Caco-2 (cell line): Measurements from ENCODE around the gene EXOC3. TPM values are rescaled to one million over a fixed set of nuclear protein-coding genes. Genes with fewer than 3 reads are reported as not detected.

ENCODE experiments used
- BruUV-seq: library from RNA; stranded (reverse); fragments of 400-500 nt; replicated peaks from 2 replicates; lab custom pipeline; 2021; lab: Mats Ljungman, UMichigan
- CTCF ChIA-PET: fragments of 300-600 bp; sonication (Branson Sonifier 250); formaldehyde crosslinking; loops from one replicate; lab custom pipeline; 2022; ENCODE audit warnings: antibody characterized with exemption; lab: Charles Lee
- POLR2A ChIA-PET: fragments of 300-600 bp; sonication (Branson Sonifier 250); formaldehyde crosslinking; loops from one replicate; lab custom pipeline; 2022; ENCODE audit warnings: antibody characterized with exemption; lab: Charles Lee
- DNase-seq, 2 experiments: peaks; one replicate each; pipeline versions ENCODE4 v3.0.0 to v3.0.0-alpha.2; 2020 to 2022
- H3K27me3 ChIP-seq: replicated peaks from 2 replicates; pipeline ENCODE4 v1.6.0; 2011; ENCODE audit warnings: low read length; ENCODE audit not compliant: control insufficient read depth, insufficient read depth
- H3K36me3 ChIP-seq: 2 replicates; pipeline ENCODE4 v1.5.1; 2011; ENCODE audit warnings: low read length; ENCODE audit not compliant: control insufficient read depth, insufficient read depth
- H3K4me1 ChIP-seq: fragments of 250-450 bp; sonication (Bioruptor Pico); 2 replicates; pipeline ENCODE4 v1.5.1; 2020; ENCODE audit warnings: mild to moderate bottlenecking
- H3K4me3 ChIP-seq: 2 replicates; pipeline ENCODE4 v1.5.1; 2011; ENCODE audit warnings: low read depth, mild to moderate bottlenecking, control low read depth, low read length
- H3K9me3 ChIP-seq: fragments of 250-450 bp; sonication (Bioruptor Pico); 2 replicates; pipeline ENCODE4 v1.5.1; 2020; ENCODE audit warnings: mild to moderate bottlenecking, moderate library complexity
- H3K27ac Mint-ChIP-seq: one replicate; pipeline ENCODE4 v1.8.0; 2022; ENCODE audit warnings: mixed read lengths; ENCODE audit not compliant: unreplicated experiment
- H3K27me3 Mint-ChIP-seq: one replicate; pipeline ENCODE4 v1.8.0; 2022; ENCODE audit warnings: mixed read lengths; ENCODE audit not compliant: insufficient read depth, unreplicated experiment
- H3K36me3 Mint-ChIP-seq: one replicate; pipeline ENCODE4 v1.8.0; 2022; ENCODE audit warnings: mild to moderate bottlenecking, mixed read lengths; ENCODE audit not compliant: insufficient read depth, unreplicated experiment
- H3K4me1 Mint-ChIP-seq: one replicate; pipeline ENCODE4 v1.8.0; 2022; ENCODE audit warnings: low read depth, mixed read lengths; ENCODE audit not compliant: unreplicated experiment
- H3K4me3 Mint-ChIP-seq: one replicate; pipeline ENCODE4 v1.8.0; 2022; ENCODE audit warnings: mild to moderate bottlenecking, moderate library complexity, mixed read lengths; ENCODE audit not compliant: unreplicated experiment
- H3K9me3 Mint-ChIP-seq: one replicate; pipeline ENCODE4 v1.8.0; 2022; ENCODE audit warnings: mixed read lengths; ENCODE audit not compliant: unreplicated experiment
- intact Hi-C: fragments of 100-400 bp; cut with micrococcal nuclease; formaldehyde crosslinking; loops from one replicate; pipeline ENCODE4 v1.10.0; 2022; ENCODE audit not compliant: unreplicated experiment
- total RNA-seq: library from RNA; stranded (reverse); gene quantifications from 2 replicates; pipeline ENCODE4 v1.2.3, GENCODE V29; 2022
- TF ChIP-seq, protein P1 (sequence below), 2 experiments: fragments of 200-600 bp in 1 of 2; IDR thresholded peaks; 1 replicate in 1 of 2; 2 replicates in 1 of 2; pipeline versions ENCODE4 v1.5.1 to v1.8.0; 2011 to 2022; ENCODE audit warnings: antibody characterized with exemption in 1 of 2, control low read depth in 1 of 2, inconsistent platforms in 1 of 2, low read depth in 1 of 2, low read length in 1 of 2, mild to moderate bottlenecking in 1 of 2, moderate library complexity in 1 of 2; ENCODE audit not compliant: insufficient read depth in 1 of 2, severe bottlenecking in 1 of 2, unreplicated experiment in 1 of 2

EXOC3 gene
- total RNA-seq, 1 experiment from 2014 or later: 44.5 TPM

DNA sequence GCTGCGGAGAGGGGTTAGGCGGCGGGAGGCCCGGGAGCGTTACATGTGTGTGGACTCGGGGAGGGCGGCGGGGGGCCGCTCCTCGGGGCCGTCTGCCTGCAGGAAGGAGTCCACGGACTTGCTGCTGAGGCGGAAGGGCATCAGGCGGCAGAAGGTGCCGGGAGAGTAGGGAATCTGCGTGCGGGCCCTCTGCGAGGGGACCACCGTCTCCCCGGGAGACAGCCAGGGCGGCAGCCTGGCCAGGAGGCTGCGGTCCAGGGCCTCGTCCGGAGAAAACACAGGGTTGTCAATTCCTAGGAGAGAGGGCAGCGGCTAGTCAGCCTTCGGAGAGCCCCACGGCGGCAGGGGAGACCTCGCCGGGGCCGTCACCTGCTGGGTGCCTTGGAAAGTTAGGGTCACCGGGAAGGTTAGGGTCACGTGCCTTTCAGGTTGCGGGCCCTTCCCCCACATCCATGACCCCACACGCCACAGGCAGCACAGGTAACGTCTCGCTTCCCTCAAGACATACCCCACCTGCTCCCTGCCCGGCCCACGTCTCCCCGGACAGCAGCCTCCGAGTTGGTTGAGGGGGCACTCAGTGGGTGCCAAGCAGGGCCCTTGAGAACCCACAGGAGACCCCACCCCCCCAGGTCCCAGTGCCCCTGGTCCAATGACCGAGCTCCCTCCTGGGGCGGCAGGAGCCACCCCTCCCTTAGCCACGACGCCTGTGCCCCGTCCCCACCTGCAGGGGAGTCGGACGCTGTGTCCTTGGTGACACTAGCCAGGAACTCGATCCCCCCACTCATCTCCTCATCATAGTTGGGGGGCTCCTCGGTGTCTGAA lies 32.1 kb downstream of the EXOC3 start:
- TF ChIP-seq, protein P1, sequence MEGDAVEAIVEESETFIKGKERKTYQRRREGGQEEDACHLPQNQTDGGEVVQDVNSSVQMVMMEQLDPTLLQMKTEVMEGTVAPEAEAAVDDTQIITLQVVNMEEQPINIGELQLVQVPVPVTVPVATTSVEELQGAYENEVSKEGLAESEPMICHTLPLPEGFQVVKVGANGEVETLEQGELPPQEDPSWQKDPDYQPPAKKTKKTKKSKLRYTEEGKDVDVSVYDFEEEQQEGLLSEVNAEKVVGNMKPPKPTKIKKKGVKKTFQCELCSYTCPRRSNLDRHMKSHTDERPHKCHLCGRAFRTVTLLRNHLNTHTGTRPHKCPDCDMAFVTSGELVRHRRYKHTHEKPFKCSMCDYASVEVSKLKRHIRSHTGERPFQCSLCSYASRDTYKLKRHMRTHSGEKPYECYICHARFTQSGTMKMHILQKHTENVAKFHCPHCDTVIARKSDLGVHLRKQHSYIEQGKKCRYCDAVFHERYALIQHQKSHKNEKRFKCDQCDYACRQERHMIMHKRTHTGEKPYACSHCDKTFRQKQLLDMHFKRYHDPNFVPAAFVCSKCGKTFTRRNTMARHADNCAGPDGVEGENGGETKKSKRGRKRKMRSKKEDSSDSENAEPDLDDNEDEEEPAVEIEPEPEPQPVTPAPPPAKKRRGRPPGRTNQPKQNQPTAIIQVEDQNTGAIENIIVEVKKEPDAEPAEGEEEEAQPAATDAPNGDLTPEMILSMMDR (IDR thresholded peaks at IDR 0.05; ENCODE audit: insufficient read depth in 1 of 2, low read depth in 1 of 2, low read length in 1 of 2, severe bottlenecking in 1 of 2, unreplicated experiment in 1 of 2): no peak
- Histone ChIP-seq H3K4me3 (peak overlapping the region; percentile 88), H3K9me3 (no peaks in the 10 kb centered on the region), H3K4me1 (no peaks in the 10 kb centered on the region), H3K27me3 (no peaks in the 10 kb centered on the region), H3K36me3 (no peaks in the 10 kb centered on the region)
- peak overlapping the region; percentile 85 for H3K4me3 Mint-ChIP-seq
- intact Hi-C loops: no loop called here
- BruUV-seq: no TSS peak
- POLR2A ChIA-PET: no interaction called here
- H3K27ac Mint-ChIP-seq: peak overlapping the region; percentile 42
- H3K27me3 Mint-ChIP-seq: no peaks in the 10 kb centered on the region
- H3K4me1 Mint-ChIP-seq: peaks cover 7% of the 10 kb centered on the region
- H3K36me3 Mint-ChIP-seq: peaks cover 27% of the 10 kb centered on the region
- CTCF ChIA-PET: no interaction called here
- H3K9me3 Mint-ChIP-seq: no peaks in the 10 kb centered on the region
- no peak for DNase-seq

DNA sequence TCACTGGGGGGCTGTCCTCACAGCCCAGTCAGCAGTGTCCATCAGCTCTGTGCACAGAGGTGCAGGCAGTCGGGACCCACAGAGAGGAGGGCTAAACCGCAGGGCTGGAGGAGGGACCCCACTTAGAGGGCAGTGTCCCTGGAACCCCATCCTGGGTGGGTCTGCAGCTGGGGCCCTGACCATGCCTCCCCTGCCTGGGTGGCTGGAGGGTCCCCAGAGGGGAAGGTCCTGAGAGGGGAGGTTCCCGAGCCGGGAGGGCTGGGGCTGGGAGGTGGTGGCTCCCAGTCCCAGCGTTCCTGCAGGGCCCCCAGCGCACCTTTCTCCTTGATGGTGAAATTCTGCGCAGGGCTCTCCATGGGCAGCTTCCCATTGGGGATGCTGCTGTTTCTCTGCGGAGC lies 32.7 kb downstream of the EXOC3 start:
- POLR2A ChIA-PET: no interaction called here
- no TSS peak for BruUV-seq
- Mint-ChIP-seq H3K27ac (peak overlapping the region; percentile 42), H3K4me1 (peaks cover 7% of the 10 kb centered on the region), H3K9me3 (no peaks in the 10 kb centered on the region), H3K27me3 (no peaks in the 10 kb centered on the region), H3K36me3 (peaks cover 24% of the 10 kb centered on the region), H3K4me3 (peak overlapping the region; percentile 59)
- H3K4me1 ChIP-seq: no peaks in the 10 kb centered on the region
- TF ChIP-seq, protein P1 (IDR thresholded peaks at IDR 0.05; ENCODE audit: insufficient read depth in 1 of 2, low read depth in 1 of 2, low read length in 1 of 2, severe bottlenecking in 1 of 2, unreplicated experiment in 1 of 2): no peak
- intact Hi-C loops: no loop called here
- H3K36me3 ChIP-seq: no peaks in the 10 kb centered on the region
- no peaks in the 10 kb centered on the region for H3K9me3 ChIP-seq
- H3K27me3 ChIP-seq: no peaks in the 10 kb centered on the region
- no peak for DNase-seq
- H3K4me3 ChIP-seq: no peak overlapping the region
- CTCF ChIA-PET: no interaction called here

DNA sequence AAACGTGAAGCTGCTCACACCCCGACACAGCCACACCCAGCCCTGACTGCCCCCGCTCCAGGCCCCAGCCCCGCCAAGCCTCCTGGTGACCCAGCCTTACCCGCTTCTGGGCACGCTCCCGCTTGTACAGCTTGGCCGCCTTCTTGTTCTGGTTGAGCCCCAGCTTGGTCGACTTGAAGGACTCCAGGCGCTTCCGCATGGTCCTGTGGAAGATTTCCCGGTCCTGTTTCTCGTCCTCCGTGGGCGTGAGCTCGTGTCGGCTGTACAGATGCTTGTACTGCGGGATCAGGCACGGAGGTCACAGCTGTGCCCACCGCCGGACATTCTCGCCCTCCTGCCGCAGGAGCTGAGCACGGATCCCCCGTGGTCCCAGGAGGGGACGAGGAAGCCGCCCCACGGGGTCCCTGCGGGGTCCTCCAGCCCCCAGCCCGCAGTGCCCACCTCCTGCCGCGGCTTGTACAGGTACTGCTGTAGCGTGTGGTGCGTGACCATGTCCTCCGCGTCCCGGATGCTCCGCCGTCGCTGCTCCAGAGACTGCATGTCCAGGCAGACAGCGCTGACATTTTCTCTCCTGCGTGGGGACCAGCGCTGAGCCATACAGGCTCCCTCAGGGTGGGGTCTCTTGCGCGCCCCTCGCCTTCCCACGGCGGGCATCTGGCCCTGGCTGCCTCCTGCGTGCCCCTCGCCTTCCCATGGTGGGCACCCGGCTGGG lies 33.3 kb downstream of the EXOC3 start:
- H3K36me3 Mint-ChIP-seq: peaks cover 20% of the 10 kb centered on the region
- Histone ChIP-seq H3K36me3 (no peaks in the 10 kb centered on the region), H3K9me3 (no peaks in the 10 kb centered on the region), H3K4me1 (no peaks in the 10 kb centered on the region), H3K27me3 (no peaks in the 10 kb centered on the region), H3K4me3 (no peak overlapping the region)
- H3K27ac Mint-ChIP-seq: no peak overlapping the region
- TF ChIP-seq, protein P1 (IDR thresholded peaks at IDR 0.05; ENCODE audit: insufficient read depth in 1 of 2, low read depth in 1 of 2, low read length in 1 of 2, severe bottlenecking in 1 of 2, unreplicated experiment in 1 of 2): no peak
- H3K9me3 Mint-ChIP-seq: no peaks in the 10 kb centered on the region
- no peak for DNase-seq
- no peak overlapping the region for H3K4me3 Mint-ChIP-seq
- peaks cover 7% of the 10 kb centered on the region for H3K4me1 Mint-ChIP-seq
- H3K27me3 Mint-ChIP-seq: no peaks in the 10 kb centered on the region
- BruUV-seq: no TSS peak
- ChIA-PET POLR2A (no interaction called here), CTCF (no interaction called here)
- intact Hi-C loops: no loop called here
